ENCODE results near the gene PRKG1. TPM values are rescaled to one million over a fixed set of nuclear protein-coding genes. Genes with fewer than 3 reads are reported as not detected.

PRKG1 gene
- total and polyA plus RNA-seq, 2 of the 8 experiments (the other 6 are each of a cell fraction or from before 2014, with no cell fraction given), result 4.2 to 15.2 TPM

DNA sequence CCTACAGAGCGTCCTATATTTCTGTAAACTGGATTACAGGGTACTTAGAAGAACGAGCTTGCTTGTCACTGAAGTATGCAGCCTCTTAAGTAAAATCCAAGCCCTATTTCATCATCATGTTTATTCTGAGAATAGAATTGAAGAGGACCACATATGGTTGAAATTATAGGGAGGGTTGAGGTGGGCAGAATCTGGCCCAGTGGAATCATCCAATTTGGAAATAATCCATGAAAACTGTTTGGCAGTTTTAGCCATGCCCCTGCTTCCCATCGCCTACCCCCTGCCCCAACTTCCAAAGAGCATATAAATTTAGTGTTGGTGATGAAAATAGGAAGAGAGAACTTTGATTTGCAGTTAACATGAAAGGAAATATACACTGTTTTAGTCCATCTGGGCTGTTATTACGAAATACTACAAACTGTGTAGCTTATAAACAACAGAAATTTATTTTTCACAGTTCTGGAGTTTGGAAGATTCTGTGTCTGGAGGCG lies 150.4 kb downstream of the PRKG1 start:
- Histone ChIP-seq H2BK15ac (ENCODE audit: low read length) (no peak overlapping the region), H4K91ac (replicated peaks; ENCODE audit: insufficient read length, low read length) (no peak overlapping the region), H2BK120ac (replicated peaks; ENCODE audit: low read depth, low read length) (no peak overlapping the region), H3K9me3 (ENCODE audit: insufficient read depth in 2 of 2, low read depth in 1 of 2, low read length in 1 of 2) (0 out of 4 replicates have a peak, but pooled peaks cover 0 to 2% of the 10 kb centered on the region in 2 experiments), H3K79me1 (ENCODE audit: low read depth, low read length) (no peaks in the 10 kb centered on the region), H2BK20ac (ENCODE audit: low read length) (no peak overlapping the region), H3K4me3 (ENCODE audit: extremely low read depth in 1 of 4, insufficient read depth in 2 of 4, low read depth in 3 of 4, low read length in 4 of 4) (no peak overlapping the region), H3K79me2 (ENCODE audit: control insufficient read depth in 1 of 2, insufficient read depth in 2 of 2, low read length in 2 of 2) (no peaks in the 10 kb centered on the region), H3K36me3 (ENCODE audit: control insufficient read depth in 2 of 4, insufficient read depth in 4 of 4, low read length in 3 of 4) (no peaks in the 10 kb centered on the region), H3K18ac (ENCODE audit: extremely low read depth, low read length) (no peak overlapping the region), H3K23me2 (ENCODE audit: low read depth, low read length) (no peaks in the 10 kb centered on the region), H3K4me1 (replicated peaks in 1 of 4; ENCODE audit: control insufficient read depth in 3 of 4, insufficient read depth in 4 of 4, low read length in 3 of 4) (peaks cover 0 to 5% (median 2%) of the 10 kb centered on the region in 4 experiments; a peak in 3 of 7 replicates), H3K23ac (ENCODE audit: insufficient read length) (no peak overlapping the region), H3K27me3 (replicated peaks in 1 of 4; ENCODE audit: control insufficient read depth in 3 of 4, extremely low read depth in 1 of 4, insufficient read depth in 3 of 4, low read length in 3 of 4) (no peaks in the 10 kb centered on the region), H2BK12ac (ENCODE audit: low read depth, low read length) (no peak overlapping the region), H3K27ac (ENCODE audit: low read depth, low read length) (no peak overlapping the region), H3K4me2 (ENCODE audit: insufficient read depth in 1 of 2, low read depth in 2 of 2, low read length in 2 of 2) (no peak overlapping the region), H3K9ac (replicated peaks in 1 of 4; ENCODE audit: extremely low read depth in 1 of 4, low read depth in 3 of 4, low read length in 3 of 4) (no peak overlapping the region), H2AK5ac (ENCODE audit: low read depth, low read length) (no peak overlapping the region), H4K20me1 (replicated peaks in 1 of 2; ENCODE audit: control insufficient read depth in 1 of 2, insufficient read depth in 2 of 2, low read length in 2 of 2) (no peaks in the 10 kb centered on the region), H3K14ac (ENCODE audit: insufficient read length) (no peak overlapping the region), H2BK5ac (ENCODE audit: low read depth, low read length) (no peak overlapping the region), H2AFZ (ENCODE audit: low read length) (no peak overlapping the region), H3K56ac (replicated peaks; ENCODE audit: insufficient read length, low read depth, low read length) (no peak overlapping the region), H3K4ac (replicated peaks; ENCODE audit: insufficient read length, low read depth, low read length) (no peak overlapping the region), H4K8ac (ENCODE audit: extremely low read depth, insufficient read depth, low read length) (no peak overlapping the region), H4K5ac (ENCODE audit: insufficient read length, low read depth, low read length) (no peak overlapping the region)
- DNase-seq (ENCODE audit: low read depth in 1 of 2, low spot score in 2 of 2), result no peak
- ChIA-PET POLR2A (ENCODE audit: partially characterized antibody) (no interaction called here), CTCF (ENCODE audit: partially characterized antibody) (interaction anchor here (0.7 to 2.2 kb wide), 3 partner anchors 19 to 161 kb away, joined by 3 to 8 read pairs (median 4); no protein-coding TSS in a partner anchor)
- 89% methylated on average over 5 of the region's 5 CpGs; no CpG with 5 or more reads in 1 of the 2 experiments for WGBS, 2 experiments (ENCODE audit: extremely low coverage in 1 of 2, insufficient coverage in 1 of 2, insufficient read length in 1 of 2, insufficient replicate concordance in 2 of 2, low coverage in 1 of 2, low lambda C conversion rate in 2 of 2, missing lambda C conversion rate in 1 of 2)
- FAIRE-seq, result no peak
- no peak for TF ChIP-seq CBX5 (IDR thresholded peaks at IDR 0.05; ENCODE audit: low read depth, low read length)
- no peak for TF ChIP-seq RAD21 (IDR thresholded peaks at IDR 0.05 in 1 of 2, conservative IDR thresholded peaks at IDR 0.05 in 1 of 2; ENCODE audit: low read depth in 2 of 2, low read length in 2 of 2)
- TF ChIP-seq BCL11A (IDR thresholded peaks at IDR 0.05; ENCODE audit: low read depth in 2 of 2, low read length in 2 of 2), result no peak
- no peak for TF ChIP-seq HDAC6 (IDR thresholded peaks at IDR 0.05; ENCODE audit: low read depth, low read length)
- TF ChIP-seq BRCA1 (IDR thresholded peaks at IDR 0.05; ENCODE audit: low read depth, low read length), result no peak
- no peak for TF ChIP-seq TEAD4 (IDR thresholded peaks at IDR 0.05; ENCODE audit: low read depth, low read length)
- no peak for TF ChIP-seq JUN (IDR thresholded peaks at IDR 0.05; ENCODE audit: low read depth, low read length)
- TF ChIP-seq TAF7 (optimal IDR thresholded peaks at IDR 0.05; ENCODE audit: borderline replicate concordance, low read depth, low read length), result no peak
- TF ChIP-seq KDM5A (IDR thresholded peaks at IDR 0.05; ENCODE audit: low read length), result no peak
- TF ChIP-seq RFX5 (IDR thresholded peaks at IDR 0.05; ENCODE audit: borderline replicate concordance, low read depth, low read length), result no peak
- no peak for TF ChIP-seq SIRT6 (IDR thresholded peaks at IDR 0.05; ENCODE audit: low read length)
- no peak for TF ChIP-seq GTF2F1 (IDR thresholded peaks at IDR 0.05; ENCODE audit: borderline replicate concordance, low read depth, low read length)

Measured in H1 (cell line).